ENCODE data around the gene ALG12.
A peak's percentile ranks its signal among the peaks of the same experiment; 100 is the strongest.

Gene ALG12

GRCh38 chr22:49943771-49944398, 25.6 kb upstream of the ALG12 start:
- WGBS (ENCODE audit: insufficient coverage, insufficient read length) = no CpG with 5 or more reads among the region's 25 CpGs
- Histone ChIP-seq H3K4me3 (ENCODE audit: low read length) (no peak overlapping the region), H3K27ac (ENCODE audit: low read length) (no peak overlapping the region), H3K9me3 (ENCODE audit: control insufficient read depth, insufficient read depth, low read length) (no peaks in the 10 kb centered on the region), H3K36me3 (ENCODE audit: control insufficient read depth, insufficient read depth, low read length) (no peaks in the 10 kb centered on the region), H3K27me3 (ENCODE audit: control insufficient read depth, insufficient read depth, low read length) (no peaks in the 10 kb centered on the region), H3K4me1 (ENCODE audit: control insufficient read depth, insufficient read depth, low read length) (peaks cover 11% of the 10 kb centered on the region)
- DNase-seq (ENCODE audit: low read depth, low spot score) = no peak

- no peaks in the 10 kb centered on the region for H3K27me3 ChIP-seq (ENCODE audit: control insufficient read depth, insufficient read depth, low read length)
- H3K4me3 ChIP-seq (ENCODE audit: low read length) = no peak overlapping the region
- H3K9me3 ChIP-seq (ENCODE audit: control insufficient read depth, insufficient read depth, low read length) = no peaks in the 10 kb centered on the region
- no peaks in the 10 kb centered on the region for H3K36me3 ChIP-seq (ENCODE audit: control insufficient read depth, insufficient read depth, low read length)
- no peak overlapping the region for H3K27ac ChIP-seq (ENCODE audit: low read length)
- WGBS (ENCODE audit: insufficient coverage, insufficient read length) = no CpG with 5 or more reads among the region's 11 CpGs
- peaks cover 11% of the 10 kb centered on the region for H3K4me1 ChIP-seq (ENCODE audit: control insufficient read depth, insufficient read depth, low read length)
- no peak for DNase-seq (ENCODE audit: low read depth, low spot score)
Measured at GRCh38 chr22:49943405-49943765, 25.1 kb upstream of the ALG12 start.

GRCh38 chr22:49942565-49943404, 24.5 kb upstream of the ALG12 start:
- DNase-seq (ENCODE audit: low read depth, low spot score) = no peak
- H3K27me3 ChIP-seq (ENCODE audit: control insufficient read depth, insufficient read depth, low read length) = no peaks in the 10 kb centered on the region
- H3K4me3 ChIP-seq (ENCODE audit: low read length) = no peak overlapping the region
- WGBS (ENCODE audit: insufficient coverage, insufficient read length) = over 99% methylated on average over 3 of the region's 21 CpGs
- no peaks in the 10 kb centered on the region for H3K36me3 ChIP-seq (ENCODE audit: control insufficient read depth, insufficient read depth, low read length)
- no peaks in the 10 kb centered on the region for H3K9me3 ChIP-seq (ENCODE audit: control insufficient read depth, insufficient read depth, low read length)
- peaks cover 9% of the 10 kb centered on the region for H3K4me1 ChIP-seq (ENCODE audit: control insufficient read depth, insufficient read depth, low read length)
- H3K27ac ChIP-seq (ENCODE audit: low read length) = no peak overlapping the region

- H3K9me3 ChIP-seq (ENCODE audit: control insufficient read depth, insufficient read depth, low read length) = no peaks in the 10 kb centered on the region
- H3K27me3 ChIP-seq (ENCODE audit: control insufficient read depth, insufficient read depth, low read length) = no peaks in the 10 kb centered on the region
- no peaks in the 10 kb centered on the region for H3K36me3 ChIP-seq (ENCODE audit: control insufficient read depth, insufficient read depth, low read length)
- no peak for DNase-seq (ENCODE audit: low read depth, low spot score)
- H3K4me3 ChIP-seq (ENCODE audit: low read length) = no peak overlapping the region
- peaks cover 5% of the 10 kb centered on the region for H3K4me1 ChIP-seq (ENCODE audit: control insufficient read depth, insufficient read depth, low read length)
- no CpG with 5 or more reads among the region's 17 CpGs for WGBS (ENCODE audit: insufficient coverage, insufficient read length)
- H3K27ac ChIP-seq (ENCODE audit: low read length) = no peak overlapping the region
Measured at GRCh38 chr22:49941507-49942316, 23.5 kb upstream of the ALG12 start.

GRCh38 chr22:49938565-49939136, 20.4 kb upstream of the ALG12 start:
- H3K9me3 ChIP-seq (ENCODE audit: control insufficient read depth, insufficient read depth, low read length) = no peaks in the 10 kb centered on the region
- DNase-seq (ENCODE audit: low read depth, low spot score) = no peak
- no peaks in the 10 kb centered on the region for H3K36me3 ChIP-seq (ENCODE audit: control insufficient read depth, insufficient read depth, low read length)
- no peaks in the 10 kb centered on the region for H3K27me3 ChIP-seq (ENCODE audit: control insufficient read depth, insufficient read depth, low read length)
- H3K27ac ChIP-seq (ENCODE audit: low read length) = no peak overlapping the region
- no peak overlapping the region for H3K4me3 ChIP-seq (ENCODE audit: low read length)
- H3K4me1 ChIP-seq (ENCODE audit: control insufficient read depth, insufficient read depth, low read length) = peaks cover 1% of the 10 kb centered on the region; the same call in 1 of the 2 replicates
- WGBS (ENCODE audit: insufficient coverage, insufficient read length) = no CpG with 5 or more reads among the region's 19 CpGs

GRCh38 chr22:49937758-49938564, 19.7 kb upstream of the ALG12 start:
- H3K36me3 ChIP-seq (ENCODE audit: control insufficient read depth, insufficient read depth, low read length) = no peaks in the 10 kb centered on the region
- no peaks in the 10 kb centered on the region for H3K27me3 ChIP-seq (ENCODE audit: control insufficient read depth, insufficient read depth, low read length)
- H3K4me3 ChIP-seq (ENCODE audit: low read length) = no peak overlapping the region
- no peak for DNase-seq (ENCODE audit: low read depth, low spot score)
- no CpG with 5 or more reads among the region's 27 CpGs for WGBS (ENCODE audit: insufficient coverage, insufficient read length)
- peaks cover 1% of the 10 kb centered on the region; the same call in 1 of the 2 replicates for H3K4me1 ChIP-seq (ENCODE audit: control insufficient read depth, insufficient read depth, low read length)
- H3K9me3 ChIP-seq (ENCODE audit: control insufficient read depth, insufficient read depth, low read length) = no peaks in the 10 kb centered on the region
- H3K27ac ChIP-seq (ENCODE audit: low read length) = no peak overlapping the region

GRCh38 chr22:49936973-49937757, 18.9 kb upstream of the ALG12 start:
- DNase-seq (ENCODE audit: low read depth, low spot score) = no peak
- H3K36me3 ChIP-seq (ENCODE audit: control insufficient read depth, insufficient read depth, low read length) = no peaks in the 10 kb centered on the region
- H3K27me3 ChIP-seq (ENCODE audit: control insufficient read depth, insufficient read depth, low read length) = no peaks in the 10 kb centered on the region
- peaks cover 1% of the 10 kb centered on the region; the same call in 1 of the 2 replicates for H3K4me1 ChIP-seq (ENCODE audit: control insufficient read depth, insufficient read depth, low read length)
- H3K27ac ChIP-seq (ENCODE audit: low read length) = no peak overlapping the region
- no peaks in the 10 kb centered on the region for H3K9me3 ChIP-seq (ENCODE audit: control insufficient read depth, insufficient read depth, low read length)
- no peak overlapping the region for H3K4me3 ChIP-seq (ENCODE audit: low read length)
- WGBS (ENCODE audit: insufficient coverage, insufficient read length) = no CpG with 5 or more reads among the region's 21 CpGs

- no peaks in the 10 kb centered on the region for H3K36me3 ChIP-seq (ENCODE audit: control insufficient read depth, insufficient read depth, low read length)
- H3K4me3 ChIP-seq (ENCODE audit: low read length) = peak overlapping the region; percentile 49
- H3K27me3 ChIP-seq (ENCODE audit: control insufficient read depth, insufficient read depth, low read length) = no peaks in the 10 kb centered on the region
- no peak for DNase-seq (ENCODE audit: low read depth, low spot score)
- H3K4me1 ChIP-seq (ENCODE audit: control insufficient read depth, insufficient read depth, low read length) = peaks cover 1% of the 10 kb centered on the region; the same call in 1 of the 2 replicates
- no peaks in the 10 kb centered on the region for H3K9me3 ChIP-seq (ENCODE audit: control insufficient read depth, insufficient read depth, low read length)
- WGBS (ENCODE audit: insufficient coverage, insufficient read length) = no CpG with 5 or more reads among the region's 52 CpGs
- H3K27ac ChIP-seq (ENCODE audit: low read length) = no peak overlapping the region
Measured at GRCh38 chr22:49936018-49936972, 18.1 kb upstream of the ALG12 start.

All from iPS DF 6.9 (cell line).